ENCODE data around the gene MSANTD7.
A peak's percentile ranks its signal among the peaks of the same experiment; 100 is the strongest.

The MSANTD7 gene

DNA sequence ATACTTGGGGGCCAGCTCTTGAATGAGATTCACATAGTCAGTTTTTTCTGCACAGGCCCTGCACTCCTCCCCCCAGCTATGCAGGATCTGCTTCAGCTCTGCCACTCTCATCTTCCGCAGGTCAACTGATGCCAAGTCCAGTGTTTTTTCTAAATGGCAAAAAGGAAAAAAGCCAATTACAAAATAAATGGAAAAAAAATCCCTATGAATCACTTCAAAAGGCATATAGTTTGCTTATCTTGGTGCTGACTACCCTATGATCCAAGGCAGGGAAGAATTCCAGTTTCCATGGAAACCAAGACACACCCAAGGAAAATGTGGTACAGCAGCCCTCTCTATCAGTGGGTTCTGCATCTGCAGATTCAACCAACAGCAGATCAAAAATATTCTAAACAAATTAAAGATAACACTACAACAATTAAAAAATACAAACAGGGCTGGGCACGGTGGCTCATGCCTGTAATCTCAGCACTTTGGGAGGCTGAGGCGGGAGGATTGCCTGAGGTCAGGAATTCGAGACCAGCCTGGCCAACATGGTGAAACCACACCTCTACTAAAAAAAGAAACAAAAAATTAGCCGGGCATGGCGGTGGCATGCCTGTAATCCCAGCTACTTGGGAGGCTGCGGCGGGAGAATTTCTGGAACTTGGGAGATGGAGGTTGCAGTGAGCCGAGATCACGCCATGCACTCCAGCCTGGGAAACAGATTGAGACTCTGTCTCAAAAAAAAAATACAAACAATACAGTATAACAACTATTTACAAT, 17.9 kb upstream of the MSANTD7 start:
- Histone ChIP-seq H3K9me3 (ENCODE audit: control insufficient read depth, insufficient read depth, low read length) (no peaks in the 10 kb centered on the region), H3K9me2 (replicated peaks; ENCODE audit: control insufficient read depth, low read length) (no peaks in the 10 kb centered on the region), H3K79me2 (ENCODE audit: control insufficient read depth, low read length) (0 out of 2 replicates have a peak, but pooled peaks cover 3% of the 10 kb centered on the region), H4K20me1 (ENCODE audit: control insufficient read depth, insufficient read depth, low read depth, low read length) (no peaks in the 10 kb centered on the region), H3K4me1 (ENCODE audit: control insufficient read depth, low read length) (peaks cover 28% of the 10 kb centered on the region), H3K27ac (ENCODE audit: low read depth, low read length) (no peak overlapping the region), H3F3A (ENCODE audit: control insufficient read depth, insufficient read depth) (no peaks in the 10 kb centered on the region), H3K4me2 (ENCODE audit: low read length) (0 out of 2 replicates have a peak overlapping the region, but pooled peaks have one; percentile 8), H3K27me3 (ENCODE audit: control insufficient read depth, low read length) (no peaks in the 10 kb centered on the region), H3K4me3 (ENCODE audit: low read length) (no peak overlapping the region), H3K36me3 (ENCODE audit: control insufficient read depth, low read length) (no peaks in the 10 kb centered on the region)
- TF ChIP-seq, protein P1, sequence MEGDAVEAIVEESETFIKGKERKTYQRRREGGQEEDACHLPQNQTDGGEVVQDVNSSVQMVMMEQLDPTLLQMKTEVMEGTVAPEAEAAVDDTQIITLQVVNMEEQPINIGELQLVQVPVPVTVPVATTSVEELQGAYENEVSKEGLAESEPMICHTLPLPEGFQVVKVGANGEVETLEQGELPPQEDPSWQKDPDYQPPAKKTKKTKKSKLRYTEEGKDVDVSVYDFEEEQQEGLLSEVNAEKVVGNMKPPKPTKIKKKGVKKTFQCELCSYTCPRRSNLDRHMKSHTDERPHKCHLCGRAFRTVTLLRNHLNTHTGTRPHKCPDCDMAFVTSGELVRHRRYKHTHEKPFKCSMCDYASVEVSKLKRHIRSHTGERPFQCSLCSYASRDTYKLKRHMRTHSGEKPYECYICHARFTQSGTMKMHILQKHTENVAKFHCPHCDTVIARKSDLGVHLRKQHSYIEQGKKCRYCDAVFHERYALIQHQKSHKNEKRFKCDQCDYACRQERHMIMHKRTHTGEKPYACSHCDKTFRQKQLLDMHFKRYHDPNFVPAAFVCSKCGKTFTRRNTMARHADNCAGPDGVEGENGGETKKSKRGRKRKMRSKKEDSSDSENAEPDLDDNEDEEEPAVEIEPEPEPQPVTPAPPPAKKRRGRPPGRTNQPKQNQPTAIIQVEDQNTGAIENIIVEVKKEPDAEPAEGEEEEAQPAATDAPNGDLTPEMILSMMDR (IDR thresholded peaks at IDR 0.05; ENCODE audit: low read depth, low read length, poor library complexity, severe bottlenecking): no peak
- TF ChIP-seq EZH2phosphoT487 (IDR thresholded peaks at IDR 0.05; ENCODE audit: borderline replicate concordance, low read length): no peak

DNA sequence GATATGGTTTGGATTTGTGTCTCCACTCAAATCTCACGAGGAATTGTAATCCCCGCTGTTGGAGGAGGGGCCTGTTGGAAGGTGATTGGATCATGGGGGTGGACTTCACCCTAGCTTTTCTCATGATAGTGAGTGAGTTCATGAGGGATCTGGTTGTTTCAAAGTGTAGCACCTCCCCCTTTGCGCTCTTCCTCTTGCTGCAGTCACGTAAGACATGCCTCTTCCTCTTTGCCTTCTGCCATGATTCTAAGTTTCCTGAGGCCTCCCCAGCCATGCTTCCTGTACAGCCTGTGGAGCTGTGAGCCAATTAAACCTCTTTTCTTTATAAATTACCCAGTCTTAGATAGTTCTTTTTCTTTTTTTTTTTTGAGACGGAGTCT, 17.3 kb upstream of the MSANTD7 start:
- H3K4me2 ChIP-seq (ENCODE audit: low read length): 0 out of 2 replicates have a peak overlapping the region, but pooled peaks have one; percentile 8
- H3K79me2 ChIP-seq (ENCODE audit: control insufficient read depth, low read length): 0 out of 2 replicates have a peak, but pooled peaks cover 3% of the 10 kb centered on the region
- peaks cover 28% of the 10 kb centered on the region for H3K4me1 ChIP-seq (ENCODE audit: control insufficient read depth, low read length)
- H4K20me1 ChIP-seq (ENCODE audit: control insufficient read depth, insufficient read depth, low read depth, low read length): no peaks in the 10 kb centered on the region
- no peaks in the 10 kb centered on the region for H3K9me2 ChIP-seq (replicated peaks; ENCODE audit: control insufficient read depth, low read length)
- no peak overlapping the region for H3K4me3 ChIP-seq (ENCODE audit: low read length)
- H3K27me3 ChIP-seq (ENCODE audit: control insufficient read depth, low read length): no peaks in the 10 kb centered on the region
- no peaks in the 10 kb centered on the region for H3K36me3 ChIP-seq (ENCODE audit: control insufficient read depth, low read length)
- H3K27ac ChIP-seq (ENCODE audit: low read depth, low read length): no peak overlapping the region
- no peaks in the 10 kb centered on the region for H3K9me3 ChIP-seq (ENCODE audit: control insufficient read depth, insufficient read depth, low read length)
- no peaks in the 10 kb centered on the region for H3F3A ChIP-seq (ENCODE audit: control insufficient read depth, insufficient read depth)
- TF ChIP-seq, protein P1 (IDR thresholded peaks at IDR 0.05; ENCODE audit: low read depth, low read length, poor library complexity, severe bottlenecking): no peak
- no peak for TF ChIP-seq EZH2phosphoT487 (IDR thresholded peaks at IDR 0.05; ENCODE audit: borderline replicate concordance, low read length)

DNA sequence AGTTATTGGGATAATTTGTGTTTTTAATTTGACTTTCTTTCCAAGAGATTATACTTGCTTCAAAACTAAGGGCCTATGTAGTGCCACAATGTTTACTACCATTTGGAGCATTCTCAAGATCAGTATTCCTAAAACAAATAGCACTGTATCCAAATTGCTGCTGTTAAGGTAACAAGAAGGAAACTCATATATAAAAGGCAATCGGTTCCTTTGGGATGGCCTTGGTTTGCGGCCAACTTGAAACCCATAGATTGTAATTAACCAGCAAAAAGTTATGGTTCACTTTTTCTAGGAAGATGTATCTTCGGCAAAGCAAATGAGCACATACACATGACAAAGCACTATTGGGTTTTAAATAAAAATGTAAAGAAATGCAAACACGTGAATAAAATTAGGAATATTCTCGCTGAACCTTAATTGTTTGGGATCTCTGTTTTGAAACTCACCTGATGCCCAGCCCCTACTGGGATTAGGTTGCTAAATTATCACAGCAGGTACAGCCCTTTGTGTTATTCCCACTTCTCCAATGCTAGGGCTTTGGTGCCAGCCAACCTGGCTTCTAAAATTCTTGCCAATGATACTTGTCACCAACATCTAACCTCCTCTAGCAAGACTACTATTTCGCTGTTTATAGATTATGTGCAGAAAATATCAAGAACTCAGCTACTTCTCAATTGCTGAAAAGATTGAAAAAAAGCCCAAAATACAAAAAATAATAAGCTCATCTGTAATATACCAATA, 16.3 kb upstream of the MSANTD7 start:
- TF ChIP-seq, protein P1 (IDR thresholded peaks at IDR 0.05; ENCODE audit: low read depth, low read length, poor library complexity, severe bottlenecking): no peak
- no peak overlapping the region for H3K27ac ChIP-seq (ENCODE audit: low read depth, low read length)
- no peak overlapping the region for H3K4me2 ChIP-seq (ENCODE audit: low read length)
- H3K9me2 ChIP-seq (replicated peaks; ENCODE audit: control insufficient read depth, low read length): no peaks in the 10 kb centered on the region
- no peaks in the 10 kb centered on the region for H3K27me3 ChIP-seq (ENCODE audit: control insufficient read depth, low read length)
- no peaks in the 10 kb centered on the region for H3K9me3 ChIP-seq (ENCODE audit: control insufficient read depth, insufficient read depth, low read length)
- no peaks in the 10 kb centered on the region for H3K36me3 ChIP-seq (ENCODE audit: control insufficient read depth, low read length)
- 0 out of 2 replicates have a peak, but pooled peaks cover 3% of the 10 kb centered on the region for H3K79me2 ChIP-seq (ENCODE audit: control insufficient read depth, low read length)
- H4K20me1 ChIP-seq (ENCODE audit: control insufficient read depth, insufficient read depth, low read depth, low read length): no peaks in the 10 kb centered on the region
- H3K4me1 ChIP-seq (ENCODE audit: control insufficient read depth, low read length): peaks cover 38% of the 10 kb centered on the region
- no peaks in the 10 kb centered on the region for H3F3A ChIP-seq (ENCODE audit: control insufficient read depth, insufficient read depth)
- H3K4me3 ChIP-seq (ENCODE audit: low read length): no peak overlapping the region
